GM19397 (cell line): ENCODE measurements around the gene LRRIQ1.
"Not testable (repeated sequence)": the region's sequence is repeated elsewhere in the genome, so short reads cannot be mapped to it uniquely, and the experiment has no call there.

ENCODE experiments used
- ATAC-seq: cut with Tn5 transposase; IDR thresholded peaks from one replicate; pipeline ENCODE4 v1.9.1; 2021; ENCODE audit warnings: mild to moderate bottlenecking, moderate library complexity; ENCODE audit not compliant: unreplicated experiment

The LRRIQ1 gene

GRCh38 chr12:85183855-85184254 lies 147.7 kb downstream of the LRRIQ1 start:
- no peak for ATAC-seq

- no peak for ATAC-seq
Measured at GRCh38 chr12:85186236-85186635, 150.1 kb downstream of the LRRIQ1 start.

GRCh38 chr12:85188619-85189018 lies 152.5 kb downstream of the LRRIQ1 start:
- no peak for ATAC-seq

GRCh38 chr12:85190728-85191127 lies 154.6 kb downstream of the LRRIQ1 start:
- no peak for ATAC-seq

- not testable (repeated sequence) for ATAC-seq
Measured at GRCh38 chr12:85203809-85204208, 167.7 kb downstream of the LRRIQ1 start.

- ATAC-seq, result no peak
Measured at GRCh38 chr12:85206543-85206942, 170.4 kb downstream of the LRRIQ1 start.

- ATAC-seq, result not testable (repeated sequence)
Measured at GRCh38 chr12:85224339-85224738, 188.2 kb downstream of the LRRIQ1 start.

- ATAC-seq, result no peak
Measured at GRCh38 chr12:85225501-85225900, 189.3 kb downstream of the LRRIQ1 start.

- ATAC-seq, result no peak
Measured at GRCh38 chr12:85237327-85237726, 201.2 kb downstream of the LRRIQ1 start.

GRCh38 chr12:85244561-85244960 lies 208.4 kb downstream of the LRRIQ1 start:
- no peak for ATAC-seq

- ATAC-seq, result no peak
Measured at GRCh38 chr12:85253853-85254252, 217.7 kb downstream of the LRRIQ1 start.

- ATAC-seq, result no peak
Measured at GRCh38 chr12:85257671-85258070, 221.5 kb downstream of the LRRIQ1 start.

- ATAC-seq, result no peak
Measured at GRCh38 chr12:85260447-85260846, 224.3 kb downstream of the LRRIQ1 start.

- ATAC-seq, result no peak
Measured at GRCh38 chr12:85260896-85261295, 224.7 kb downstream of the LRRIQ1 start.

GRCh38 chr12:85266356-85266755 lies 230.2 kb downstream of the LRRIQ1 start:
- no peak for ATAC-seq

- no peak for ATAC-seq
Measured at GRCh38 chr12:85273381-85274314, 237.5 kb downstream of the LRRIQ1 start.

GRCh38 chr12:85274315-85274651 lies 238.1 kb downstream of the LRRIQ1 start:
- ATAC-seq, result no peak

- ATAC-seq, result no peak
Measured at GRCh38 chr12:85275374-85275773, 239.2 kb downstream of the LRRIQ1 start.

- ATAC-seq, result no peak
Measured at GRCh38 chr12:85277191-85277590, 241.0 kb downstream of the LRRIQ1 start.

- no peak for ATAC-seq
Measured at GRCh38 chr12:85277900-85278597, 241.9 kb downstream of the LRRIQ1 start.

GRCh38 chr12:85278598-85279448 lies 242.7 kb downstream of the LRRIQ1 start:
- ATAC-seq, result no peak
